ENCODE results near the gene MED6.
A peak's percentile ranks its signal among the peaks of the same experiment; 100 is the strongest.

Gene MED6

DNA sequence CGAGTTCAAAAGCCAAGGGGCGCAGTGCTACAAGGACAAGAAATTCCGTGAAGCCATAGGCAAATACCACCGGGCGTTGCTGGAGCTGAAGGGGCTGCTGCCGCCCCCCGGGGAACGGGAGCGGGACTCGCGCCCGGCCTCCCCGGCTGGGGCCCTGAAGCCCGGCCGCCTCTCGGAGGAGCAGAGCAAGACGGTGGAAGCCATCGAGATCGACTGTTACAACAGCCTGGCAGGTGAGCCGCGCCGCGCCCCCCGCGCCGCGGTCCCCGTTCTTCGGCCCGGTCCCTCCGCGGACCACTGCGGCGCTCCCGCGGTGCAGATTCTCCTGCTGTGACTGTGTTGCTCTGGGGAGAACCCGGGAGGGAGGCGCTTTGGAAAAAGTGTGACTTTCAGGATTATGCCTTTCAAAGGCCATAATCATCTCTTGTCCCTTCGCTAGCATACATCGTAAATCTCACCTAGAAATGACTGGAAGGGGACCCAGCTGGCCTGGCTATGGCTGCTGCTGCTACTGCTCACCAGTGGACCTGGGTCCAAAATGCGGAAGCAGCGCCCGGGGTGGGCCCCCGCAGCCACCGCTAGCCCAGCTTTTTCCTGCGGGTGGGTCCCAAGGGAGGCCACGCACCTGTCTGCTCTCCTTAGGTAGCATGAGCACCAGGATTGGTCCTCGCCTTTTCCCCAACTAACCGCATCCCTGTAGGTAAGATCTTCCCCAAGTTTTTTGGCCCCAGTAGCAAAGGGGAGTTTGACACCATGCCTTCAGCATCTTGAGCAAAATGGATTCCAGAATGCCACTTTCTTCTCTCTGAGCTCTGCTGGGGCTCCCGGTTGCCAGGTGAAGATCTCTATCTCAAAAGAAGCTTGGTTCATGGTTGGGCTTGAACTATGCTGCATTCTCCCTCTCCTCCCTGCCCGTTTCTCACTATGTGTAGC, 42.1 kb upstream of the MED6 start:
- DNase-seq (ENCODE audit: extremely low read depth, low read depth) = no peak
- no peak for TF ChIP-seq CTCF (IDR thresholded peaks at IDR 0.05; ENCODE audit: low read depth, low read length, missing control alignments)

GRCh38 chr14:70641548-70642302, 41.3 kb upstream of the MED6 start, which contains the start of gene TTC9:
TTC9 (plus strand) TSS chr14:70641916; CDS start chr14:70642130, 214 bp downstream.
- no peak for DNase-seq (ENCODE audit: extremely low read depth, low read depth)
- peak within 1 kb of the TSS; percentile 29 for H3K4me3 ChIP-seq (replicated peaks; ENCODE audit: low read depth, low read length)
- TF ChIP-seq CTCF (IDR thresholded peaks at IDR 0.05; ENCODE audit: low read depth, low read length, missing control alignments) = no peak

More for the DNA sequence above, 42.1 kb upstream of the MED6 start:
- H3K4me3 ChIP-seq (replicated peaks; ENCODE audit: low read depth, low read length) = peak overlapping the region; percentile 27; the same call in 1 of the 2 replicates

DNA sequence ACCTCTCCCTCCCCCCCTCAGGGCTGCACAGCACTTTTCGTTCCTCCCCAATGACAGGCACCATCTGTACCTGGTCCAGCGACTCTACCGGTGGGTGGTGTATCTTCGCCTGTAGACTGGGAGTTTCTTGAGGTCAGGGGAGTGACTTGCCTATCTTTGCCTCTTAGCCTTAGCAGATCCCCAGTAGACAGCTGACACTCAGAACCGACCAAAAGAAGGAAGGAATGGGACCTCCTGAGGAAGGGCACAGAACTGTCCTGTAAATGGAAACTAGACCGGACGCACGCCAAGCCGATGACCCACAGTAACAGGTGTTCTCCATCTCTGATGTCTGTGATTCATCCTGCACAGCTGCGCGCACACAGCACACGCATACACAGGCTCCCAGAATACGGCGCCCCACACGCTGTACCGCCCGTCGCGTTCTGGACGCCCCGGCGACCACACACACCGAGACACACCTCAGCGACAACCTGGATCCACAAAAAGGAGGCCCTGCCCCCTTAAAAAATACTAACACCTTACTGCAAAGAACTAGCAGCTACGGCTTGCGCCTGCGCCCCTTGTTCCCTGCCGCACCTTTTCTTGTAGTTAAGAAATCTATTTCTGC, 40.6 kb upstream of the MED6 start:
- H3K4me3 ChIP-seq (replicated peaks; ENCODE audit: low read depth, low read length) = peak overlapping the region; percentile 29
- DNase-seq (ENCODE audit: extremely low read depth, low read depth) = no peak
- no peak for TF ChIP-seq CTCF (IDR thresholded peaks at IDR 0.05; ENCODE audit: low read depth, low read length, missing control alignments)

DNA sequence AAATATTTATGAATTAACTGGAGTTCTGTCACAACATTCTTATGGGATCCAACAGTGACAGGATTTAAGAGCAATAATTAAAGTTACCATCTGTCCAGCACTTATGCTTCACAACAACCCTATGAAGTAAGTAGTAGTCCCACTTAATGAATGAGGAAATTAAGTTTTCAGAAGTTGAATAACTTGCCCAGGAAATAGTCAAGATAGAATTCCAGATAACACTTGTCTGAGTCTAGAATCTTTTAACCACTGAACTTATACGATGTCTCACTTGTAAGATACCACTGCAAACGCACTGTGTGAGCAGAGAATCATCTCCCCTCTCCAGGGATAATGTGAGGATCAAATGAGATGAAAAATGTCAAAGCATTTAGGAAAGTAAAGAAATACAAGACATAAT, 38.0 kb upstream of the MED6 start:
- TF ChIP-seq CTCF (IDR thresholded peaks at IDR 0.05; ENCODE audit: low read depth, low read length, missing control alignments) = no peak
- no peak for DNase-seq (ENCODE audit: extremely low read depth, low read depth)
- H3K4me3 ChIP-seq (replicated peaks; ENCODE audit: low read depth, low read length) = no peak overlapping the region

- no peak overlapping the region for H3K4me3 ChIP-seq (replicated peaks; ENCODE audit: low read depth, low read length)
- DNase-seq (ENCODE audit: extremely low read depth, low read depth) = no peak
- no peak for TF ChIP-seq CTCF (IDR thresholded peaks at IDR 0.05; ENCODE audit: low read depth, low read length, missing control alignments)
Observed at GRCh38 chr14:70635971-70636595, 35.6 kb upstream of the MED6 start.

DNA sequence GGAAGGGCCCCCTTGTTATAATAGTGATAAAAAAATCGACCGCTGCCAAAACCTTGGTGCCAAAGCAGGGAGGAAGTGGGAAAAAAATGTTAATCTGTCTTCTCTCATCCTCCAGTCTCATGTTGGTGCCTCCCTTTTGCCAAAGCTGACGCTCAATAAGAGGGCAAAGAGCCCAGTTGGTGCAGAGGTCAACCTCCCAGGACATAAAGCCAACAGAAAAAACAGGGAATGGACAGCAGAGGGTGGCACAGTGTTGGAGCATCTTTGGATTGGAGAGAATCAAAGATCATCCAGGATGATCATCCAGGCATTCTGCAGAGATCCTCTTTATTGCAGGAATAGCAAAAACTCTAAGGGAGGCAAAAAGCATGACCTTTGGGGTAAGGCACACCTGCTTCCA, 31.5 kb upstream of the MED6 start:
- H3K4me3 ChIP-seq (replicated peaks; ENCODE audit: low read depth, low read length) = no peak overlapping the region
- TF ChIP-seq CTCF (IDR thresholded peaks at IDR 0.05; ENCODE audit: low read depth, low read length, missing control alignments) = no peak
- DNase-seq (ENCODE audit: extremely low read depth, low read depth) = no peak

Data from HFF-Myc (cell line).